SIG-M5 (cell line): ENCODE data around the gene BARHL1.

Source experiments
- DNase-seq: peaks from one replicate; lab custom pipeline; 2025; lab: John Stamatoyannopoulos, UW

The BARHL1 gene

GRCh38 chr9:132615774-132616173 is 33.4 kb downstream of the BARHL1 start:
- no peak for DNase-seq

- DNase-seq, result no peak
Observed at GRCh38 chr9:132616725-132617124, 34.3 kb downstream of the BARHL1 start.

- DNase-seq, result no peak
Observed at GRCh38 chr9:132622159-132622558, 39.8 kb downstream of the BARHL1 start.

GRCh38 chr9:132626285-132626684 is 43.9 kb downstream of the BARHL1 start:
- no peak for DNase-seq

- no peak for DNase-seq
Observed at GRCh38 chr9:132627106-132627505, 44.7 kb downstream of the BARHL1 start.

- no peak for DNase-seq
Observed at GRCh38 chr9:132627594-132627993, 45.2 kb downstream of the BARHL1 start.

DNA sequence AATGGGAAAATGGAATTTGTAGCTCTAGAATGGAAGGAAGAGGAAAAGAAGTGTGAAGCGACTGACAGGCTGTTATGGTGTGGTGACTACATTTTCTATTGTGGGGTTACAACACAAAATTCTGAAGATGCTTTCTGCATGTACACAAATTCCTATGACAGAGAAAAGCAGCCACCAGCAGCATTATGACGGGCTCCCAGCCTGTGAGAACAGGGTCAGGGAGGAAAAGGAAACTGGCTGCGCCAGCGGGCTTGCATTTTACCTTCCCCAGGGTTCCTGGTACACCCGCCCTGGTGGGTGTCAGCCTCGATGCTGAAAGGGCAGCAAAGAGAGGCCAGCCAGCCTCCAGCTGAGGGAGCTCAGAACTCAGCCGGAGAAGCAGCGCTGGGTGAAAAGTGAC is 46.3 kb downstream of the BARHL1 start:
- DNase-seq, result no peak

- DNase-seq, result no peak
Observed at GRCh38 chr9:132630116-132630515, 47.7 kb downstream of the BARHL1 start.

- DNase-seq, result no peak
Observed at GRCh38 chr9:132630811-132631210, 48.4 kb downstream of the BARHL1 start.

DNA sequence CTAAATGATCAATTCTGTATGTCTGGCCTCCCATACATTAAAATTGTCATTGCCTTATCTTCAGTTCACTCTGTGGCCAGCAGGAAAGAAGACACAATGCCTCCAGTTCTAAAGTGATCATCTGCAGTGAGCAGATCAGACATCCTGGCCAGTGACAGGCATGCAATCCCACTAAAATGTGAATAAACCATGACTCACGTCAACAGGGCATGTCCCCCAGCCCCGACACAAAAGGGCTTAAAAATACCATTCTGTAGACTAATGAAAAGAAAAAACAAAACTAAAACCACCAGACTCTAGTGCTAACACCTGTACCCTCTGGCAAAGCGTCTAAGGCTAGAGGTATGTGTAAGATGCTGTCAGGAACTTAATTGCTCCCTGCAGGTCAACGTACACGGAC is 48.9 kb downstream of the BARHL1 start:
- no peak for DNase-seq

- no peak for DNase-seq
Observed at GRCh38 chr9:132631685-132632084, 49.3 kb downstream of the BARHL1 start.

DNA sequence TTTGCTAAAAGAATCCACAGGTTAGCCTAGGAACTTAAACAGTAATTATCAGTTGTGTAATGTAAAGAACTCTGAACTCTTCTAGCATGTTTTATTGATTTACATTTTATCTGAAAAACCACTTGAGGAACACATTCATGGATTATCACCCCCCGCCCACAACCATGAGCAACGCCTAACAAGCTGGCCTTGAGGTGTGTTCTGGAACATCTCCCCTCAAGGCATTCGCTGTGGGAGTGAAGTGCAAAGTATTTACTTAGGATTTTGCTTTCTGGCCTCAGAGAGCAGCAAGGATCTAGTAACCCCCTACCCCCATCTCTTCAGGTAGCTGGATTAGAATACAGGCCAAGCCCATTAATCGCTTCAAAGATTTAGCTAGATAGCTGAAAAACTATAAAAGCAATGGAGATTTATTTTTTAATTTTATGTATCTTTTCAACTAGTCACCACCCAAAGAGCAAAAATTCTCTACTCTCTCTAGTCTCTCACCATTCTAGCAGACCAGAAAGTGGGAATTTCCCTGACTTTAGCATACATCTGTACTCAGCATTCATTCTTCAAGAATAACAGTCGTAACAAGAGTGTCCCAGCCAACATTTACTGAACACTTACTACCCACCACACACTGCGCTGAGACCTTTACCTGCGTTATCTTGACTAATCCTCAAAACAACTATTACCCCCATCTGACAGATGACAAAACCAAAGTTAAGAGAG is 50.2 kb downstream of the BARHL1 start:
- DNase-seq, result no peak

DNA sequence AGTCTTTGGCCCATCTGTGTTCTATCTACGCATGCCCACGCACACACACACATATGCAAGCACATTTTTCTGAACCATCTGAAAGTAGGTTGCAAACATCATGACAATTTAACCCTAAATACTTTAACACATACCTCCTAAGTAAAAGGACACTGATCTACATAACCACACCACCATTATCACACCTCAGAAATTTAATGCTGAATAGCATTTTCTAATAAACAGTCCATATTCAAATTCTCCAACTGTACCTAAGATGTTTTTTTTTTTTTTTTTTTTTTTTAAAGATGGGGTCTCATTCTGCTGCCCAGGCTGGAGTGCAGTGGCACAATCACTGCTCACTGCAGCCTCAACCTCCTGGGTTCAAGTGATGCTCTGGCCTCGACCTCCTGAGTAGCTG is 51.9 kb downstream of the BARHL1 start:
- no peak for DNase-seq

DNA sequence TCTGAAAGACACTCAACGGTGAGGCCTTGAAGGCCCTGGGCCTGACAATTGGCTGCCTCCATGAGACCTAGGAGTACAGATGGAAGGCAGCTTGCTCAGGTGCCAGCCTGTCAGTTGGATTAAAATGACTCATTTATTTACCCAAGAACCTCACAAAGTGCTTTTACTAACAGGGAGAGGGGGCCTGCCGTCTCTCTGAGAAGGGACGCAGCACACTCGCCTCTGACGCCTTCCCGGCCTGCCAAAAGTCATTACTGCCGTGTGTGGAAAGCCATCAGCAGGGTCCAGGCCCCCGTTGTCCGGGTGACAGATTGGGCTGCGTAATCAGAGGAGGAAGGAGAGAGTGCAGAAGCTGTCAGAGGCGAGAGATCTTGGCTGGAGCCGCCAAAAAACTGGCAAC is 54.9 kb downstream of the BARHL1 start:
- no peak for DNase-seq

- DNase-seq, result no peak
Observed at GRCh38 chr9:132637801-132638200, 55.4 kb downstream of the BARHL1 start.

DNA sequence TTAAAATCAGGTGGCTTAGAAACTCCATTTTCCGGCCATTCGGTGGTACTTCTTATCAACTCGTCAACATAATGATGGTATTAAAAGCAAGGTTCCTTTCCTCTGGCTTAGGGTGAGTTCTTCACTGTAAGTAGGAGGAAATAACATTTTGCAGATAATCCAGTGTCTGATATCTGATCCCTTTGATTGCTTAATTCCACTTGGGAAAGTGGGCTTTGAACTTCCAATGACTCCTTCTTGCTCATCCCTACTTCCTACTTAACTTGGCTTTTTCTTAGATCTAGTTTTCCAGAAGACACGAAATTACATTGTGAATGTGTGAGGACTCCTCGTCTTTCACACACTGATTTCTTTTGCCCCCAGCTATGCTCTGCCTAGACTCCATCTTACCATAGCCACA is 55.8 kb downstream of the BARHL1 start:
- DNase-seq, result no peak

DNA sequence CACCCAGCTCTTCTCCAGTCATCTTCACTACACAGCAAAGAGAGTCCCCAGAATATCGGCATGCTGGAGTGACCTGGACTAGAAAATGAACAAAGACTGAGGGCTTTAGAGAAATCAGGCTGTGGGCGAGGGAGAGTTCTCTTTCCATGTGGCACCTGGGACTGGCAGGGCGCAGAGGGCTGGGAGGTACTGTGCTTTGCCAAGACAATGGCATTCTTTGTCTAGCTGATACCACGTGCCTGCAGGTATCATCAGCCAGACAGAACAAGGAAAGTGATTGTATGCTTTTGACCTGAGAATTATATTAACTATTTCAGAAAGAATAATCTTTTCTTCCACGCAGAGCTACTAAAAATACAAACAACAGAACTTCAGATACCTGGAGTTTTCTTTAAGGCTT is 56.9 kb downstream of the BARHL1 start:
- no peak for DNase-seq
